Hepatocyte (in vitro differentiated cells): ENCODE data around the gene SPRYD4. TPM values are rescaled to one million over a fixed set of nuclear protein-coding genes. Genes with fewer than 3 reads are reported as not detected.

Experiments
- DNase-seq: peaks from one replicate; pipeline ENCODE4 v3.0.0-alpha.2; 2016; ENCODE audit warnings: low spot score
- H2AFZ ChIP-seq: fragments of 200-600 bp; sonication (generic); 2 replicates; pipeline ENCODE4 v1.6.0; 2016; ENCODE audit warnings: antibody characterized with exemption, mild to moderate bottlenecking
- H3K27ac ChIP-seq: fragments of 200-600 bp; sonication (generic); 2 replicates; pipeline ENCODE4 v1.5.1; 2016; ENCODE audit warnings: mild to moderate bottlenecking
- H3K27me3 ChIP-seq: fragments of 200-600 bp; sonication (generic); 2 replicates; pipeline ENCODE4 v1.6.1; 2016
- H3K36me3 ChIP-seq: fragments of 200-600 bp; sonication (generic); replicated peaks from 2 replicates; pipeline ENCODE4 v1.5.1; 2016; ENCODE audit warnings: low read depth; ENCODE audit not compliant: insufficient read depth
- H3K4me1 ChIP-seq: fragments of 200-600 bp; sonication (generic); 2 replicates; pipeline ENCODE4 v1.5.1; 2016; ENCODE audit warnings: mild to moderate bottlenecking, moderate library complexity; ENCODE audit not compliant: insufficient read depth
- H3K4me2 ChIP-seq: fragments of 200-600 bp; sonication (generic); 2 replicates; pipeline ENCODE4 v1.6.0; 2016
- H3K4me3 ChIP-seq: fragments of 200-600 bp; sonication (generic); 2 replicates; pipeline ENCODE4 v1.5.1; 2016; ENCODE audit warnings: mild to moderate bottlenecking
- H3K79me2 ChIP-seq: fragments of 200-600 bp; sonication (generic); 2 replicates; pipeline ENCODE4 v1.6.0; 2017; ENCODE audit warnings: mild to moderate bottlenecking
- H3K9me2 ChIP-seq: fragments of 200-600 bp; sonication (generic); replicated peaks from 2 replicates; pipeline ENCODE4 v1.6.0; 2017; ENCODE audit warnings: mild to moderate bottlenecking; ENCODE audit not compliant: insufficient read depth
- H3K9me3 ChIP-seq: fragments of 200-600 bp; sonication (generic); 2 replicates; pipeline ENCODE4 v1.5.1; 2016; ENCODE audit warnings: low read depth, mild to moderate bottlenecking
- H4K20me1 ChIP-seq: fragments of 200-600 bp; sonication (generic); 2 replicates; pipeline ENCODE4 v1.6.0; 2016; ENCODE audit warnings: mild to moderate bottlenecking; ENCODE audit not compliant: insufficient read depth, poor library complexity, severe bottlenecking
- CTCF ChIP-seq: fragments of 200-600 bp; sonication (generic); IDR thresholded peaks from 2 replicates; pipeline ENCODE4 v1.5.1; 2016; ENCODE audit warnings: antibody characterized with exemption, mild to moderate bottlenecking; ENCODE audit not compliant: poor library complexity
- EZH2 ChIP-seq: fragments of 200-600 bp; sonication (generic); IDR thresholded peaks from 2 replicates; pipeline ENCODE4 v1.6.1; 2016; ENCODE audit warnings: antibody characterized with exemption, mild to moderate bottlenecking, borderline replicate concordance
- EZH2phosphoT487 ChIP-seq: fragments of 200-600 bp; sonication (generic); IDR thresholded peaks from one replicate; pipeline ENCODE4 v1.6.1; 2018; ENCODE audit warnings: antibody characterized with exemption, mild to moderate bottlenecking, low read depth, moderate library complexity; ENCODE audit not compliant: unreplicated experiment, severe bottlenecking
- WGBS: methylation state at CpG from one replicate; pipeline ENCODE4 v1.1.6; 2016; ENCODE audit warnings: low lambda C conversion rate; ENCODE audit errors: missing lambda C conversion rate; 5-methylcytosine and 5-hydroxymethylcytosine counted together
- polyA plus RNA-seq: library from polyadenylated mRNA; unstranded; fragments of >200 nt; fragmentation: Nextera tagmentation; extraction: Ambion mirVana; gene quantifications from 2 replicates; pipeline ENCODE4 v1.2.1, GENCODE V29; 2016
- total RNA-seq: library from RNA; depleted of rRNA; stranded (reverse); fragments of >200 nt; gene quantifications from 2 replicates; pipeline ENCODE4 v1.2.3, GENCODE V29; 2014

Gene SPRYD4
- total and polyA plus RNA-seq, 2 experiments from 2014 or later, result 2.5 to 3.2 TPM

GRCh38 chr12:56461235-56462159 lies 6.9 kb upstream of the SPRYD4 start:
- Histone ChIP-seq H3K4me2 (no peak overlapping the region), H4K20me1 (no peaks in the 10 kb centered on the region), H3K36me3 (no peaks in the 10 kb centered on the region), H3K27me3 (no peaks in the 10 kb centered on the region), H3K9me2 (no peaks in the 10 kb centered on the region), H3K4me1 (peaks cover 3% of the 10 kb centered on the region), H3K4me3 (no peak overlapping the region), H3K79me2 (no peaks in the 10 kb centered on the region), H3K9me3 (no peaks in the 10 kb centered on the region), H3K27ac (no peak overlapping the region), H2AFZ (no peak overlapping the region)
- DNase-seq, result no peak
- WGBS, result 88% methylated on average over 11 of the region's 11 CpGs
- no peak for TF ChIP-seq EZH2phosphoT487
- TF ChIP-seq EZH2, result no peak
- no peak for TF ChIP-seq CTCF

GRCh38 chr12:56462565-56462964 lies 5.8 kb upstream of the SPRYD4 start:
- no peaks in the 10 kb centered on the region for H3K36me3 ChIP-seq
- no peaks in the 10 kb centered on the region for H4K20me1 ChIP-seq
- H3K79me2 ChIP-seq, result no peaks in the 10 kb centered on the region
- peaks cover 3% of the 10 kb centered on the region for H3K4me1 ChIP-seq
- H3K9me3 ChIP-seq, result no peaks in the 10 kb centered on the region
- H3K4me2 ChIP-seq, result no peak overlapping the region
- no peak overlapping the region for H3K27ac ChIP-seq
- no peaks in the 10 kb centered on the region for H3K27me3 ChIP-seq
- no peak for TF ChIP-seq CTCF
- TF ChIP-seq EZH2, result no peak
- TF ChIP-seq EZH2phosphoT487, result no peak
- H2AFZ ChIP-seq, result no peak overlapping the region
- DNase-seq, result no peak
- H3K9me2 ChIP-seq, result no peaks in the 10 kb centered on the region
- no peak overlapping the region for H3K4me3 ChIP-seq

GRCh38 chr12:56469007-56469930 lies 891 bp downstream of the SPRYD4 start:
- Histone ChIP-seq H3K4me1 (peaks cover 4% of the 10 kb centered on the region), H3K9me3 (no peaks in the 10 kb centered on the region), H4K20me1 (no peaks in the 10 kb centered on the region), H3K4me3 (peak overlapping the region; percentile 80), H2AFZ (peak overlapping the region; percentile 92), H3K79me2 (peaks cover 24% of the 10 kb centered on the region), H3K27me3 (no peaks in the 10 kb centered on the region), H3K36me3 (no peaks in the 10 kb centered on the region), H3K4me2 (peak overlapping the region; percentile 80), H3K9me2 (no peaks in the 10 kb centered on the region), H3K27ac (peak overlapping the region; percentile 88)
- TF ChIP-seq CTCF (no peak), EZH2 (no peak), EZH2phosphoT487 (no peak)
- no peak for DNase-seq
- 60% methylated on average over 19 of the region's 19 CpGs for WGBS
